ENCODE data around the gene SLC35G3. TPM values are rescaled to one million over a fixed set of nuclear protein-coding genes. Genes with fewer than 3 reads are reported as not detected.
"Not testable (repeated sequence)": the region's sequence is repeated elsewhere in the genome, so short reads cannot be mapped to it uniquely, and the experiment has no call there.

The SLC35G3 gene
- not detected for total RNA-seq

DNA sequence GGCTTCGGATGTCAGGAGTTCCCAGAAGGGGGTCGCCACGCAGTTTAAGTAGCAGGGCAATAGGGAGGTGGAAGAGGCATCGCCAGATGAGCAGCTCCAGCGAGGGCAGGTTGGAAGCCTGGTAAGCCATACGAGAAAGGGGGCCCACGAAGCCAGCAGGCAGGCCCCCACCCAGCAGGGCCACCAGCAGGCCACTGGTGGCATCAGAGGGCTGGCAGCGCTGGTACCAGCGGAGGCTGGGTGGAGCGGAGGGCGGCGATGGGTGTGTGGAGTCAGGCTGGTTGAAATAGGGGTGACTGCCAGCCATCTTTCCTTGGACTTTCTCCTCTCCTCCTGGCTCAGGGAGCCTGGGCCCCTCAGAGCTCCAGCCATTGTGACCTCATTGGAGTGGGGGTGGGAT is at the start of gene SLC35G3:
TSS of gene SLC35G3 (minus strand) at position 393 of the 400 bp plus-strand sequence. CDS start at position 307, 86 bp downstream.
- DNase-seq; H3K4me1 Mint-ChIP-seq; H3K9me3 Mint-ChIP-seq (ENCODE audit: low read depth); H3K4me3 Mint-ChIP-seq; ATAC-seq; H3K36me3 Mint-ChIP-seq; CTCF ChIA-PET; H3K27ac Mint-ChIP-seq; H3K27me3 Mint-ChIP-seq: not testable (repeated sequence)

DNA sequence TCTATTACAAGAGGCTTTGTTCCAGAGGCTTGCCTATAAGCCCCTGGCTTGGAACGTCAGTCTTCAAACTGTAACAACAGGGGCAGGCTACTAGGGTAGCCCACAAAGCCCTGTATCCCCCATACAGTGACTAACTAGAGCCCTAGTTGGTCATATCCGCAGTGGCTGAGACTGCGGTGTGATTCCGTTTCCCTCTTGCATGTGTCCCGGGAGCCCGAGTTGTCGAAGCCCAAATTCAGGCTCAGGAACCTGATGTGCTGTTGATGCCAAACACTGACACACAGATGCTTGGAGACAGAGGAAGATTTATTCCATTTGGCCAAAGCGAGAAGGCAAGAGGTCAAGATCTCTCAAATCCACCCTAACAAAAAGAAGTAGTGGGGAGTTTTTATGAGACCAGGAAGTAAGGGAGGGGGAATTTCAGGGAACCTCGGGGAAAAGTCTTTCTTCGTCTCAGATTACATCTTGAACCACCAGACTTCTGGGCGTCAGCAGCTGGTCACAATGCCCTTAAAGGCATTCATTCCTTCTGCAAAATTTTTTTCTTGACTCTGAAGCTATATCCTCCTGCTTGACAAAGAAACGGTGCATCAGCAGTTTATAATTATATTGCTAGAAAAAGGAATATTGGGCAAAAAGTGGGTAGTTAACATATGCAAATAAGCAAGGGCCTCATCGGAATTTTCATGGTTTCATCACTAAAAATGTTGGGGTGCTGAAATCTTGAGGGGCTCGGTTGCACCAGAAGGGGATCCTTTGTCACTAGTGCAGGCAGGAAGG is 49.6 kb upstream of the SLC35G3 start:
- no peaks in the 10 kb centered on the region for H3K9me3 Mint-ChIP-seq (ENCODE audit: low read depth)
- H3K27ac Mint-ChIP-seq: peak overlapping the region; percentile 99
- ATAC-seq (peak; percentile 21), DNase-seq (peak; percentile 86)
- H3K4me1 Mint-ChIP-seq: peaks cover 63% of the 10 kb centered on the region
- H3K27me3 Mint-ChIP-seq: no peaks in the 10 kb centered on the region
- H3K36me3 Mint-ChIP-seq: peaks cover 67% of the 10 kb centered on the region
- peak overlapping the region; percentile 100 for H3K4me3 Mint-ChIP-seq
- CTCF ChIA-PET: interaction anchor here (0.8 to 6.2 kb wide), 8 partner anchors 24 to 296 kb away, joined by 3 to 58 read pairs (median 4); partner anchors contain the start of genes NLE1 and SLFN12L

DNA sequence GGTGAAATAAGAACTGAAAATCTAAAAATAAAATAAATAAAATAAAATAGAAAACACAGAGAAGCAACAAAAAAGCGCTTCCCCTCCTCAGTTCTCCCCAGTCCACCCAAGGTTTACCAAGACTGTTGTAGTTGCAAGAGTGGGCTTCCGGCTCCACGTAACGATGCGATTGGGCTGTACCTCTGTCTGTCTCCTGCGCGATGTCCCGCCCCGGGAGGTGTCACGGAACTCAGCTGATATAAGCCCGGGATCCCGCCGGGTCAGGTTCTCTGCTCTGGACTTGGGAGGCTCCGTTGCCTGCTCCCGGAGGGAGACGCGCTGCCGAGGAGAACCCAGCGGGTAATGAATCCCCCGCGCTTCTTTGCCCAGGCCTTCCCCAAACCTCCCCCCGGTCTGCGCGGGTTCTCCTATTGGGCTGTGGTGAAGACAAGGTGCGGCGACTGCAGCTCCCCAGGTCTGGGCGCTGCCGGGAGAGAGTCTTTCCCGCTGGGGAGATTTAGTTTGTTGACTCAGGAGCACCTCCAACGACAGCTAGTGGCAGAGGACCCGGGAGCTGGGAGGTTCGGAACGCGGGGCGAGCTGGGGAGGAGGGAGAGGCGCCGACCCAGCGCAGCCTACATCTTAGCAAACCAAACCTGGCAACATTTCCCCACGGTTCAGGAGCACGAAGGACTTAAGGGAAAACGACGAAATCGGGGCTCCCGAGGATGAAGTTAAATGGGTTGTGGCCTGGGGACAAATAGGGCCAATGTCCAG is 48.8 kb upstream of the SLC35G3 start, which contains the start of gene SLFN5:
TSS of gene SLFN5 (plus strand) at position 268 of the 756 bp plus-strand sequence. CDS start 15,619 bp downstream, outside the sequence.
- CTCF ChIA-PET: interaction anchor here (0.8 to 6.2 kb wide), 9 partner anchors 23 to 296 kb away, joined by 3 to 58 read pairs (median 4); partner anchors contain the start of gene NLE1

DNA sequence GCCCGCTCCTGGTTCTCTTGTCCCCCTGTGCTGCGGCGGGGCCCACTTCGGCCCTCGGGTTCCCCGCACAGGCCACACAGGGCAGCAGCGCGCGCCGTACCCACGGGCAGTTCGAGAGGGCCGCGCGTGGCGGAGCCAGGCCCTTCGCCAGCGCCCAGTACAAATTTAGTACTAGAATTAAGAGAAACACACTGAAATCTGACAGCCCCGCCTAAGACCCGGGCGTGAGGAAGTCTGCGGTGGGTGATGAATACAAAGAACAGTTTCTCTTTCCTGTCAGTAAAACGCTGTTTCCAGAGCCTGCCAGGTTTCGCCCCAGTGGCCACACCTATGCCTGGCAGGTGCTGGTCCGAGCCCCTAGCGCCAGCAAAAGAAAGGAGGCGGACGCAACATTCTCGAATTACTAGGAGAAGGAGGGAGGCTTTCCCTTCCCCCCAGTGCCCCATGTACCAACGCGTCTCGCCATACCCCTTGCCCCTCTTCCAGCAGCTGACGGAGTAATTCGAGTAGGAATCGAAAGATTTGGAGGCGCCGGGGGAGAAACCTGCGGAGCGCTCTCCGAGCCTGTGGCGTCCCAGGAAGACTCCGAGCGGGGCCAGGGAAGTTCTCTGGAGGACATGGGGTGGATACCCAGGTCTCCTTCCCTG is 48.1 kb upstream of the SLC35G3 start:
- Mint-ChIP-seq H3K27me3 (no peaks in the 10 kb centered on the region), H3K4me1 (peaks cover 63% of the 10 kb centered on the region), H3K9me3 (ENCODE audit: low read depth) (no peaks in the 10 kb centered on the region), H3K4me3 (peak overlapping the region; percentile 100), H3K36me3 (peaks cover 63% of the 10 kb centered on the region), H3K27ac (peak overlapping the region; percentile 99)
- CTCF ChIA-PET: interaction anchor here (0.7 to 6.2 kb wide), 13 partner anchors 23 to 299 kb away, joined by 3 to 58 read pairs (median 4); partner anchors contain the start of gene NLE1
- peak; percentile 66 for ATAC-seq
- DNase-seq: peak; percentile 96

More for the DNA sequence above, 48.8 kb upstream of the SLC35G3 start, which contains the start of gene SLFN5:
- Mint-ChIP-seq H3K27me3 (no peaks in the 10 kb centered on the region), H3K9me3 (ENCODE audit: low read depth) (no peaks in the 10 kb centered on the region), H3K36me3 (peaks cover 66% of the 10 kb centered on the region), H3K4me1 (peaks cover 63% of the 10 kb centered on the region), H3K27ac (peak within 1 kb of the TSS; percentile 99), H3K4me3 (peak within 1 kb of the TSS; percentile 100)
- ATAC-seq (peak; percentile 78), DNase-seq (peak; percentile 97)

DNA sequence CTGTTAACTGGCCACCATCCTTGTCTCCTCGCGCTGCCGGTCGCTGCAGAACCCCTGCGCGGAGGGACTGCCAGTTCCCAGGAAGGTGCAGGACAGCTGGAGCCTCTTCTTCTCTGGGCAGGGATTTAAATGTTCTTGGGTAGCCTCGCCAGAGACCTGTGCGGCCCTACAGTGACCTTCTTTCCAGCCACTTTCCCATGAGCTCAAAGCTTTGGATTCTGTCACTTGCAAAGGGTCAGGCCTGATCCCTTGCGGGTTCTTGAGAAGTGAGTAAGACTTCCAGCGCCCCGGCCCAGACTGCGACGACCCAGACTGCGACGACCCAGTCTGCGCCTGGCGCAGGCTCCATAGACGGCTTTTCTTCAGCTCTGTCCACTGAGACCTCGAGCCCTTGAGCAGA is 47.3 kb upstream of the SLC35G3 start:
- Mint-ChIP-seq H3K27ac (peak overlapping the region; percentile 99), H3K36me3 (peaks cover 59% of the 10 kb centered on the region), H3K9me3 (ENCODE audit: low read depth) (no peaks in the 10 kb centered on the region), H3K27me3 (no peaks in the 10 kb centered on the region), H3K4me1 (peaks cover 66% of the 10 kb centered on the region), H3K4me3 (peak overlapping the region; percentile 100)
- CTCF ChIA-PET: interaction anchor here (0.7 to 6.2 kb wide), 10 partner anchors 13 to 506 kb away, joined by 3 to 58 read pairs (median 3); no protein-coding TSS in a partner anchor
- DNase-seq (peak; percentile 52), ATAC-seq (no peak)

DNA sequence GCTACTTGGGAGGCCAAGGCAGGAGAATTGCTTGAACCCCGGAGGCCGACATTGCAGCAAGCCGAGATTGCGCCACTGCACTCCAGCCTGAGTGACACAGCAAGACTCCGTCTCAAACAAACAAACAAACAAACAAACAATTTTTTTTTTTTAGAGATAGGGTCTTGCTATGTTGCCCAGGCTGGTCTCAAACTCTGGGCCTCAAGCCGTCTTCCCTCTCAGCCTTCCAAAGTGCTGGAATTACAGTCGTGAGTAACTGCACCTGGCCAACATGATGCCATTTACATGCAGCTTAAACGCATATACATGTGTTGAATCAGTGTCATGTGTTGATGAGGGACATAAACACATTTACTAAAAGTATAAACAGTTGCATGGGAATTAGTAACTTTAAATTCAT is 46.7 kb upstream of the SLC35G3 start:
- peak overlapping the region; percentile 99 for H3K27ac Mint-ChIP-seq
- no peaks in the 10 kb centered on the region for H3K27me3 Mint-ChIP-seq
- peaks cover 69% of the 10 kb centered on the region for H3K4me1 Mint-ChIP-seq
- CTCF ChIA-PET: interaction anchor here (0.7 to 6.2 kb wide), 9 partner anchors 12 to 506 kb away, joined by 3 to 58 read pairs (median 4); no protein-coding TSS in a partner anchor
- peak overlapping the region; percentile 100 for H3K4me3 Mint-ChIP-seq
- no peaks in the 10 kb centered on the region for H3K9me3 Mint-ChIP-seq (ENCODE audit: low read depth)
- ATAC-seq (no peak), DNase-seq (no peak)
- peaks cover 54% of the 10 kb centered on the region for H3K36me3 Mint-ChIP-seq

DNA sequence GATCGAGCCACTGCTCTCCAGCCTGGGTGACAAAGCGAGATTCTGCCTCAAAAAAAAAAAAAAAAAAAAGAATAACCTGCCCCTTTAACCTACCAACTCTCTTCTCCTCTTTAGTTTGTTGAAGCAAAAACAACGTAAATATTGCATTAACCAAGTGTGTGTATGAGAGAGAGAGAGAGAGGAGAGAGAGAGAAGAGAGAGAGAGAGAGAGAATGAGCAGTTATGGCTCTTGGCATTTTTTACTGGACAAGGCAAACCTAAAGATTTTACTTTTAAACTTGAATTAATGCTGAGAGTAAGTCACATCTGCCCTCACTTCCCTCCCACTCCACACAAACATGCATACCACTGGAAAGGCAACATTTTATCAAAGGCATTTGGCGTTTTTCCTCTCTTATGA is 45.6 kb upstream of the SLC35G3 start:
- DNase-seq (no peak), ATAC-seq (no peak)
- peaks cover 51% of the 10 kb centered on the region for H3K36me3 Mint-ChIP-seq
- no peaks in the 10 kb centered on the region for H3K27me3 Mint-ChIP-seq
- H3K27ac Mint-ChIP-seq: peak overlapping the region; percentile 67
- no peaks in the 10 kb centered on the region for H3K9me3 Mint-ChIP-seq (ENCODE audit: low read depth)
- peaks cover 69% of the 10 kb centered on the region for H3K4me1 Mint-ChIP-seq
- peak overlapping the region; percentile 100 for H3K4me3 Mint-ChIP-seq
- CTCF ChIA-PET: interaction anchor here (1.0 to 6.2 kb wide), 3 partner anchors 27 to 69 kb away, joined by 3 to 58 read pairs (median 4); no protein-coding TSS in a partner anchor

DNA sequence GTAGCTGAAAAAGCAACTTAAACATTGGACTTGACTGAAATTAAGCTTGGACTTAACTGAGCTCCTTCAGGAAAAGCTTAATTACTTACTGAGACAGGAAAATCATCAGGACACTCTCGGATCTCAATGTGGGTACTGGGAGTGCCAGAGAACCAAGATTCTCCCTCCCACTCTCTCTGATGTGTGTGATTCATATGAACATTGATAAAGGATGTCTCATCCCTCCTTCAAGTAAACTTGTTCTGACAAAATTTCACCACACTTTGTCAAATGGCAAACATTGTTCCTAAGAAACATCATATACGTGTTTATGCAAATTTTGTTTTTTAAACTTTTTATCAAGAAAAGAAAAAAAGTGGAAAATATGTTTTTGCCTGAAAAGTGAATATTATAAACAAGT is 44.6 kb upstream of the SLC35G3 start:
- no peaks in the 10 kb centered on the region for H3K9me3 Mint-ChIP-seq (ENCODE audit: low read depth)
- peaks cover 60% of the 10 kb centered on the region for H3K4me1 Mint-ChIP-seq
- no peak for ATAC-seq

DNA sequence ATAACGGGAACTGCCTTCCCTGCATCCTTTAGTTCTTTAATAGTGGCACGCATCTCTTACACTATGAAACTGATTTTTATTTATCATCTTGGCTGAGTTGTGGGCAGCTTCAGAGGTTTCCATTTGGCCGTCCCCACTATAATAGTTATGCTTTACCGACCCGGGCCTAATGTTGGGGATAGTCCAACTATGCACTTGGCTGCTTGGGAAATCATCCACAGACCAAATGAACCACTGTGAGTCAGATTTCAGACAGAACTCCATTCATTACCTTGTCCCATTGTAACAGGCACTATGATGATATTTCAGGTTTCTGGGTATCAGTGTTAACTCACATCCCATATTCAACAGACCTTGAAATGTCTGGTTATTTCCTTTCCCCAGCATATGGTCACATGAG is 42.6 kb upstream of the SLC35G3 start:
- ATAC-seq (no peak), DNase-seq (no peak)
- CTCF ChIA-PET: interaction anchor here (1.3 to 1.7 kb wide), 2 partner anchors 15 to 23 kb away, joined by 3 to 5 read pairs; no protein-coding TSS in a partner anchor
- Mint-ChIP-seq H3K27ac (no peak overlapping the region), H3K9me3 (ENCODE audit: low read depth) (no peaks in the 10 kb centered on the region), H3K4me3 (no peak overlapping the region), H3K4me1 (peaks cover 57% of the 10 kb centered on the region), H3K27me3 (no peaks in the 10 kb centered on the region), H3K36me3 (peaks cover 33% of the 10 kb centered on the region)

More for the DNA sequence above, 44.6 kb upstream of the SLC35G3 start:
- Mint-ChIP-seq H3K27ac (peak overlapping the region; percentile 79), H3K36me3 (peaks cover 41% of the 10 kb centered on the region), H3K27me3 (no peaks in the 10 kb centered on the region), H3K4me3 (peak overlapping the region; percentile 100)
- CTCF ChIA-PET: interaction anchor here (1.0 to 6.2 kb wide), 3 partner anchors 26 to 68 kb away, joined by 3 to 58 read pairs (median 3); no protein-coding TSS in a partner anchor
- no peak for DNase-seq

DNA sequence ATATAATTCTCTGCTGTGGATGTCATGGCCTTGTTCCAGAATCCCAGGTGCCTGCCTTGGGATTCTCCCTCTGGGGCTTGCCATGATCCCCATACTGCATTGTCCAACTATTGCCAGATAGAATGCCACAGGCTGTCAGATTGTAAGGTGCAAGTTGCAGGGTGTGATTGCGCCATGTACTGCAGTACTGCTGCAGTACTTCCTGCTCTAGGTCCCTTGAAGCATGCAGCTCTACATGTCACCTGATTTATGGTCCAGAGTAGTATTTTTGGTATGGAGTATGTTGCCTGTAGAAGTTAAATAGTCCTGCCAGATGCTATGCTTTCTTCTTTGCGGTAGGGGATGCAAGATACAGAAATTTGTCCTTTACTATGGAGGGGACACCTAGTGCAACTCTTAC is 41.7 kb upstream of the SLC35G3 start:
- CTCF ChIA-PET: interaction anchor here (0.9 to 1.0 kb wide), 2 partner anchors 22 to 77 kb away, joined by 3 read pairs; no protein-coding TSS in a partner anchor
- no peak overlapping the region for H3K27ac Mint-ChIP-seq
- no peak for ATAC-seq
- no peak for DNase-seq
- H3K9me3 Mint-ChIP-seq (ENCODE audit: low read depth): no peaks in the 10 kb centered on the region
- peaks cover 25% of the 10 kb centered on the region for H3K36me3 Mint-ChIP-seq
- no peak overlapping the region for H3K4me3 Mint-ChIP-seq
- no peaks in the 10 kb centered on the region for H3K27me3 Mint-ChIP-seq
- peaks cover 52% of the 10 kb centered on the region for H3K4me1 Mint-ChIP-seq

DNA sequence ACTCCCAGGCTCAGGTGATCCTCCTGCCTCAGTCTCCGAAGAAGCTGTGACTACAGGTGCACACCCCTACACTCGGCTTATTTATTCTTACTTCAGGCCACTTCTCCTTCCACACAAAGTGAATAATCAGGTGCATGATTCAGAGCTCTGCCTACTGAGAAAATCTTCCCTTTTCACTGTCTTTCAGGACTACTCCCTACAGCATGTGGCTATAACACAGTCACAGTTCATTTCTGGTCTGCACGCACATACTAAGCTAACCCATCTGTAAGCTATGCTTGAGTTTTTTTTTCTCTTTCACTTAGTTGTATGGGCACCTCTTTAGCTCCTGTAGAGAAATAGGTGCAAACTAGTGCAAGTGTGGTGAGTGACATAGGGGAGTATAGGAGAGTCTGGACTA is 41.1 kb upstream of the SLC35G3 start:
- CTCF ChIA-PET: interaction anchor here (0.5 to 1.0 kb wide), 2 partner anchors 21 to 727 kb away, joined by 3 read pairs; no protein-coding TSS in a partner anchor
- DNase-seq: no peak
- ATAC-seq: no peak
- Mint-ChIP-seq H3K4me1 (peaks cover 51% of the 10 kb centered on the region), H3K27me3 (no peaks in the 10 kb centered on the region), H3K27ac (no peak overlapping the region), H3K4me3 (no peak overlapping the region), H3K36me3 (peaks cover 25% of the 10 kb centered on the region), H3K9me3 (ENCODE audit: low read depth) (peaks cover 3% of the 10 kb centered on the region)

DNA sequence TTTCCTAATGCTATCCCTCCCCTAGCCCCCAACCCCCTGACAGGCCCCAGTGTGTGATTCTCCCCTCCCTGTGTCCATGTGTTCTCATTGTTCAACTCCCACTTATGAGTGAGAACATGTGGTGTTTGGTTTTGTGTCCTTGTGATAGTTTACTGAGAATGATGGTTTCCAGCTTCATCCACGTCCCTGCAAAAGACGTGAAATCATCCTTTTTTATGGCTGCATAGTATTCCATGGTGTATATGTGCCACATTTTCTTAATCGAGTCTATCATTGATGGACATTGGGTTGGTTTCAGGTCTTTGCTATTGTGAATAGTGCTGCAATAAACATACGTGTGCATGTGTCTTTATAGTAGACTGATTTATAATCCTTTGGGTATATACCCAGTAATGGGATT is 40.1 kb upstream of the SLC35G3 start:
- H3K4me3 Mint-ChIP-seq; H3K9me3 Mint-ChIP-seq (ENCODE audit: low read depth); ATAC-seq; DNase-seq; H3K27ac Mint-ChIP-seq; H3K27me3 Mint-ChIP-seq; CTCF ChIA-PET: not testable (repeated sequence)
- H3K36me3 Mint-ChIP-seq: peaks cover 22% of the 10 kb centered on the region
- H3K4me1 Mint-ChIP-seq: peaks cover 44% of the 10 kb centered on the region

Data from activated CD8-positive, alpha-beta memory T cell treated with anti-CD3 and anti-CD28 coated beads, Interleukin-2, amount 10 ng/mL, durations not matched to agents 7 days and 5 days (primary cell).